Measurements from ENCODE around the gene SLC16A12. TPM values are rescaled to one million over a fixed set of nuclear protein-coding genes. Genes with fewer than 3 reads are reported as not detected.
"Not testable (repeated sequence)": the region's sequence is repeated elsewhere in the genome, so short reads cannot be mapped to it uniquely, and the experiment has no call there.

The SLC16A12 gene
- total RNA-seq, 4 donors from 2014 or later = 0.97 to 3.1 (median 1.4) TPM

DNA sequence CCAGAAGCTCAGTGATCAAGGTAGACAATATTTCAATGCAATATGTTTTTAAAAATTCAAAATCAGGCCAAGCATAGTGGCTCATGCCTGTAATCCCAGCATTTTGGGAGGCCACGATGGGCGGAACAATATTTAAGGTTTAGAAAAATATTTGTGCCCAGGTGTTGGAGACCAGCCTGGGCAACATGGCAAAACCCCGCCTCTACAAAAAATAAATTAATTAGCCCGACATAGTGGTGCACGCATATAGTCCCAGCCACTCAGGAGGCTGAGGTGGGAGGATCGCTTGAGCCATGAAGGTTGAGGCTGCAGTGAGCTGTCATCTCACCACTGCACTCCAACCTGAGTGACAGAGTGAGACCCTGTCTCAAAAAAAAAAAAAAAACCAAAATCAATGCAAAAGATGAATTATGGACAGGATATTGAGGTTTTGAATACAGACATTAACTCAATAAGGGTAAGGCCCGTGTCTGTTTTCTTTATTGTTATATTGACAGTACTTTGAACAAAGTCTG is 121.9 kb downstream of the SLC16A12 start:
- H3K9me3 ChIP-seq = no peaks in the 10 kb centered on the region
- H3K36me3 ChIP-seq = no peaks in the 10 kb centered on the region
- TF ChIP-seq, protein P1, sequence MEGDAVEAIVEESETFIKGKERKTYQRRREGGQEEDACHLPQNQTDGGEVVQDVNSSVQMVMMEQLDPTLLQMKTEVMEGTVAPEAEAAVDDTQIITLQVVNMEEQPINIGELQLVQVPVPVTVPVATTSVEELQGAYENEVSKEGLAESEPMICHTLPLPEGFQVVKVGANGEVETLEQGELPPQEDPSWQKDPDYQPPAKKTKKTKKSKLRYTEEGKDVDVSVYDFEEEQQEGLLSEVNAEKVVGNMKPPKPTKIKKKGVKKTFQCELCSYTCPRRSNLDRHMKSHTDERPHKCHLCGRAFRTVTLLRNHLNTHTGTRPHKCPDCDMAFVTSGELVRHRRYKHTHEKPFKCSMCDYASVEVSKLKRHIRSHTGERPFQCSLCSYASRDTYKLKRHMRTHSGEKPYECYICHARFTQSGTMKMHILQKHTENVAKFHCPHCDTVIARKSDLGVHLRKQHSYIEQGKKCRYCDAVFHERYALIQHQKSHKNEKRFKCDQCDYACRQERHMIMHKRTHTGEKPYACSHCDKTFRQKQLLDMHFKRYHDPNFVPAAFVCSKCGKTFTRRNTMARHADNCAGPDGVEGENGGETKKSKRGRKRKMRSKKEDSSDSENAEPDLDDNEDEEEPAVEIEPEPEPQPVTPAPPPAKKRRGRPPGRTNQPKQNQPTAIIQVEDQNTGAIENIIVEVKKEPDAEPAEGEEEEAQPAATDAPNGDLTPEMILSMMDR (IDR thresholded peaks at IDR 0.05 in 4 of 5, conservative IDR thresholded peaks at IDR 0.05 in 1 of 5) = no peak
- TF ChIP-seq POLR2A (IDR thresholded peaks at IDR 0.05) = no peak
- H3K4me1 ChIP-seq = peaks cover 5 to 17% of the 10 kb centered on the region in 2 donors
- peak overlapping the region in 3 of 4 donors; percentile 76 to 83 (median 77) for H3K4me3 ChIP-seq
- ATAC-seq (no peak), DNase-seq (no peak)
- in situ Hi-C loops (cut with MboI; ENCODE audit: low sequenced_read_pairs in 4 of 4) (no loop called here), intact Hi-C loops (cut with DNase I; ENCODE audit: low total_unique reads) (no loop called here)
- H3K27me3 ChIP-seq = no peaks in the 10 kb centered on the region
- H3K27ac ChIP-seq = peak overlapping the region; percentile 78 to 88 (median 83)

DNA sequence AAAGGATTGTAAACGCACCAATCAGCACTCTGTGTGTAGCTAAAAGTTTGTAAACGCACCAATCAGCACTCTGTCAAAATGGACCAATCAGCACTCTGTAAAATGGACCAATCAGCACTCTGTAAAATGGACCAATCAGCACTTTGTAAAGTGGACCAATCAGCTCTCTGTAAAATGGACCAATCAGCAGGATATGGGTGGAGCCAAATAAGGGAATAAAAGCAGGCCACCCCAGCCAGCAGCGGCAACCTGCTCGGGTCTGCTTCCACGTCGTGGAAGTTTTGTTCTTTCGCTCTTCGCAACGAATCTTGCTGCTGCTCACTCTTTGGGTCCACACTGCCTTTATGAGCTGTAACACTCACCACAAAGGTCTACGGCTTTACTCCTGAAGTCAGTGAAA is 123.1 kb downstream of the SLC16A12 start:
- peaks cover 5 to 12% of the 10 kb centered on the region in 2 donors for H3K4me1 ChIP-seq
- intact Hi-C loops (cut with DNase I; ENCODE audit: low total_unique reads); in situ Hi-C loops (cut with MboI; ENCODE audit: low sequenced_read_pairs in 4 of 4): not testable (repeated sequence)

DNA sequence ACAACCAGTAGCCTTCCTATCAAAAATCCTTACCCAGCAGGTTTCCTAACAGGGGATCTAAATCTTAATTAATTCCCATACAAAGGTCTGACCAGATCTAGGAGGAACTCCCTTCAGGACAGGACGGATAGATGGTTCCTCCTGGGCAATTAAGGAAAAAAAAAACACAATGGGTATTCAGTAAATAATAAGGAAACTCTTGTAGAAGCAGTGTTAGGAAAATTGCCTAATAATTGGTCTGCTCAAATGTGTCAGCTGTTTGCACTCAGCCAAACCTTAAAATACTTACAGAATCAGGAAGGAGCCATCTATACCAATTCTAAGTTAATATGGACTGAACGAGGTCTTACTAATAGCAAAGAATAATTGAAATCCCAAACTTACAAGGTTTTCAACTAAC is 124.3 kb downstream of the SLC16A12 start:
- in situ Hi-C loops (cut with MboI; ENCODE audit: low sequenced_read_pairs in 4 of 4); H3K27ac ChIP-seq; H3K4me3 ChIP-seq; H3K36me3 ChIP-seq; H3K27me3 ChIP-seq; intact Hi-C loops (cut with DNase I; ENCODE audit: low total_unique reads); DNase-seq; H3K9me3 ChIP-seq; H3K4me1 ChIP-seq; ATAC-seq: not testable (repeated sequence)

More for the DNA sequence above, 123.1 kb downstream of the SLC16A12 start:
- H3K4me3 ChIP-seq, ATAC-seq, H3K36me3 ChIP-seq, H3K27ac ChIP-seq, H3K27me3 ChIP-seq, DNase-seq, H3K9me3 ChIP-seq: not testable (repeated sequence)

DNA sequence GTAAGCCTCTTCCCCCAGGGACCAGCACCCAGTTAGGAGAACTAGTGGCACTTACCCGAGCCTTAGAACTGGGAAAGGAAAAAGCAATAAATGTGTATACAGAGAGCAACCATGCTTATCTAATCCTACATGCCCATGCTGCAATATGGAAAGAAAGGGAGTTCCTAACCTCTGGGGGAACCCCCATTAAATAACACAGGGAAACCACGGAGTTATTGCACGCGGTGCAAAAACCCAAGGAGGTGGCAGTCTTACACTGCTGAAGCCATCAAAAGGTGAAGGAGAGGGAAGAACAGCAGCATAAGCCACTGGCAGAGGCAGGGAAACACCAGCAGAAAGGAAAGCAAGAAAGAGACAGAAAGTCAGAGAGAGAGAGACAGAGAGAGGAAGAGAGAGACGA is 124.8 kb downstream of the SLC16A12 start:
- H3K36me3 ChIP-seq; H3K4me1 ChIP-seq; H3K4me3 ChIP-seq; H3K9me3 ChIP-seq; ATAC-seq; intact Hi-C loops (cut with DNase I; ENCODE audit: low total_unique reads); in situ Hi-C loops (cut with MboI; ENCODE audit: low sequenced_read_pairs in 4 of 4); H3K27me3 ChIP-seq; H3K27ac ChIP-seq; DNase-seq: not testable (repeated sequence)

DNA sequence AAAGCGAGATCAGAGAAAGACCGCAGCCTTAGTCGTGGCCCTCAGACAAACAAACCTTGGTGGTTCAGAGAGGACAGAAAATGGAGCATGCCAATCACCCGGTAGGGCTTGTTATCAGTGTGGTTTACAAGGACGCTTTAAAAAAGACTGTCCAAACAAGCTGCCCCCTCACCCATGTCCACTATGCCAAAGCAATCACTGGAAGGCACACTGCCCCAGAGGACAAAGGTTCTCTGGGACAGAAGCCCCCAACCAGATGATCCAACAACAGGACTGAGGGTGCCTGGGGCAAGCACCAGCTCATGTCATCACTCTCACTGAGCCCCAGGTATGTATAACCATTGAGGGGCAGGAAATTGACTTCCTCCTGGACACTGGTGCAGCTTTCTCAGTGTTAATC is 126.1 kb downstream of the SLC16A12 start:
- intact Hi-C loops (cut with DNase I; ENCODE audit: low total_unique reads); in situ Hi-C loops (cut with MboI; ENCODE audit: low sequenced_read_pairs in 4 of 4); H3K27me3 ChIP-seq; H3K4me1 ChIP-seq; H3K36me3 ChIP-seq; H3K4me3 ChIP-seq; DNase-seq; H3K27ac ChIP-seq; ATAC-seq; H3K9me3 ChIP-seq: not testable (repeated sequence)

DNA sequence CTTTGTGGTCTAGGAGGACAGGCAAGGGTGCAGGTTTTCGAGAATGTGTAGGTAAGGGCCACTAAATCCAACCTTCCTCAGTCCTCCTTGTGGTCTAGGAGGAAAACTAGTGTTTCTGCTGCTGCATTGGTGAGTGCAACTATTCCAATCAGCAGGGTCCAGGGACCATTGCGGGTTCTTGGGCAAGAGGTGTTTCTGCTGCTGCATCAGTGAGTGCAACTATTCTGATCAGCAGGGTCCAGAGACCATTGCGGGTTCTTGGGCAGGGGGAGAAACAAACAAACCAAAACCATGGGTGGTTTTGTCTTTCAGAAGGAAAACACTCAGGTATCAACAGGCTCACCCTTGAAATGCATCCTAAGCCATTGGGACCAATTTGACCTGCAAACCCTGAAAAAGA is 127.6 kb downstream of the SLC16A12 start:
- intact Hi-C loops (cut with DNase I; ENCODE audit: low total_unique reads); H3K9me3 ChIP-seq; H3K27me3 ChIP-seq; DNase-seq; in situ Hi-C loops (cut with MboI; ENCODE audit: low sequenced_read_pairs in 4 of 4); H3K4me1 ChIP-seq; H3K27ac ChIP-seq; ATAC-seq; H3K4me3 ChIP-seq: not testable (repeated sequence)
- peaks cover 0 to 16% of the 10 kb centered on the region in 2 donors for H3K36me3 ChIP-seq

DNA sequence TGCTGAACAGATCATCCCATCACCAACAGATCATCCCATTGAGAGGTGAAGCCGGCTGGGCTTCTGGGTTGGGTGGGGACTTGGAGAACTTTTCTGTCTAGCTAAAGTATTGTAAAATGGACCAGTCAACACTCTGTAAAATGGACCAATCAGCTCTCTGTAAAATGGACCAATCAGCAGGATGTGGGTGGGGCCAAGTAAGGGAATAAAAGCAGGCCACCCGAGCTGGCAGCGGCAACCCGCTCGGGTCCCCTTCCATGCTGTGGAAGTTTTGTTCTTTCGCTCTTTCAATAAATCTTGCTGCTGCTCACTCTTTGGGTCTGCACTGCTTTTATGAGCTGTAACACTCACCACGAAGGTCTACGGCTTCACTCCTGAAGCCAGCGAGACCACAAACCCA is 129.2 kb downstream of the SLC16A12 start:
- H3K4me1 ChIP-seq; H3K27me3 ChIP-seq; H3K4me3 ChIP-seq; H3K9me3 ChIP-seq; in situ Hi-C loops (cut with MboI; ENCODE audit: low sequenced_read_pairs in 4 of 4); DNase-seq; ATAC-seq; H3K27ac ChIP-seq; intact Hi-C loops (cut with DNase I; ENCODE audit: low total_unique reads): not testable (repeated sequence)
- peaks cover 0 to 25% of the 10 kb centered on the region in 2 donors for H3K36me3 ChIP-seq
